ENCODE data around the gene HTR4. TPM values are rescaled to one million over a fixed set of nuclear protein-coding genes. Genes with fewer than 3 reads are reported as not detected.
"Not testable (repeated sequence)": the region's sequence is repeated elsewhere in the genome, so short reads cannot be mapped to it uniquely, and the experiment has no call there.

HTR4 gene
- total RNA-seq, 1 donor from 2014 or later, result not detected

DNA sequence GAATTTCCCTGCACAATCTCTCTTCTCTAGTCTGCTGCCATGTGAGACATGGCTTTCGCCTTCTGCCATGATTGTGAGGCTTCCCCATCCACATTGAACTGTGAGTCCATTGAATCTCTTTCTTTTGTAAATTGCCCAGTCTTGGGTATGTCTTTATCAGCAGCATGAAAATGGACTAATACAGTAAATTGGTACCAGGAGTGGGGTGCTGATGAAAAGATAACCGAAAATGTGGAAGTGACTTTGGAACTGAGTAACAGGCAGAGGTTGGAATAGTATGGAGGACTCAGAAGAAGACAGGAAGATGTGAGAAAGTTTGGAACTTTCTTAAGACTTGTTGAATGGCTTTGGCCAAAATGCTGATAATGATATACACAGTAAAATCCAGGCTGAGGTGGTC, 124.9 kb downstream of the HTR4 start:
- DNase-seq, result not testable (repeated sequence)

DNA sequence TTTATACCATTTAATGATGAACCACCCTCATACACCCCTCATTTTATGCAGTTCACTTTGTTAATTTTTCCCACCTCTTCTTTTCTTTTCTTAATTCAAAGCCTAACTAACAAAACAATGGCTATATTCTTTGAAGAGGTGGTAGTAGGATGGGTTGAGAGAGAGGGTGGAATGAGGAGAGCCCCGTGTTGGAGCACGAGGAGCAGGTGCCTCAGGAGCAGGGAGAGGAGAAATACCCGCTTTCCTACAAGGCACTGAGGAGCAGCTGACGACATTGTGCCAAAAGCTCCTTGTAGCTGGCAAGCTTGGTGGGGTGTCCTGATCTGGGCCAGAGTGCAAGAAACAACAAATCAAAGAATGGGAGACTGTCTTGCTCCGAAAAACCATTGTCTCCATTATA, 129.6 kb downstream of the HTR4 start:
- DNase-seq, result no peak

DNA sequence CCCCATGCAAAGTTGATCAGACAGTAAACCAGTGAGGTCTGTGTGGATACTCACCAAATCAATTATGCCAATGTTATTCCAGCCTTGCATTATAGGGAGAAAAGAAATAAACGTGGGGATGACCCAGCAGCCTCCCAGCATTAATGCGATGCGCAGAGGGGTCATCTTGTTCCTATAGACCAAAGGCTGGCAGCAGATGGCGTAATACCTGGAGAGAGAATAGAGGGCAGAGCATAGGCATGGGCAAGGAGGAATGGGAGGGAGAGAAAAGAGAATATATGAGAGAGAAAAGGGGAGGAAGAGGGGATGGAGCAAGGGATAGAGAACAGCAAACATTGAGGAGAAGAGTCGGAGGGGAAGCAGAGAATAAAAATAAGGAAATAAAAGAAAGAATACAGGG, 131.2 kb downstream of the HTR4 start:
- DNase-seq, result no peak

DNA sequence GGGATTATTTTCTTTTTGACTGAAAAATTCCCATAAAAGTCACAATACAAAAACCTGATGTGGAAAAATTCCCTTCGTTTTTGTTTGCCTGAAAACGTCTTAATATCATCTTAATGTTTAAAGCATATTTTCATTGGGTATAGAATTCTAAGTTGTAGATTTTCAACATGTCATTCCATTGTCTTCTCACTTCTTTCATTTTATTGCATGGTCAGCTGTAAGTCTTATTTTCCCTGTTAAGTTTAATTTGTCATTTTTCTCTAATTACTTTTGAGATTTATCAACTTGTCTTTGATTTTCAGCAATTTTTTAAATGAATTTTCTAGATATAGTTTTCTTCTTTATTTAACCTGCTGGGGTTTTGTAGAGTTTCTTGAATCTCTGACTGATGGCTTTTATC, 138.9 kb downstream of the HTR4 start:
- no peak for DNase-seq

DNA sequence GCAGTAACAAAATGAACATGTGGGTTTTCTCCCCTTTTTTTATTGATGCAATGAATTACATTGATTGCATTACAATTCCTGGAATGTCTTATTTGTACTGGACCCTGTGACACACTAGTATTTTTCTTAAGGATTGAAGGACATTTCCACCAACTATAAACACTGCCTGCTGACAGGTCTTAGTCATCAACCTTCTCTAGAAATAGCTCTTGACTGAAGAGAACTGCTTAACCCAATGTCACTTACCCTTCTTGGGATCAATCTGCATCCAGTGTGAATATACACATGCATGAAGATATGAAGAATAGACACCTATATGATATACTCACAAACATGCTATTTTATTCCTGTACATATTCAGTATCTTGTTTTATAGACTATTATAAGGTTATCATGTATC, 140.0 kb downstream of the HTR4 start:
- no peak for DNase-seq

DNA sequence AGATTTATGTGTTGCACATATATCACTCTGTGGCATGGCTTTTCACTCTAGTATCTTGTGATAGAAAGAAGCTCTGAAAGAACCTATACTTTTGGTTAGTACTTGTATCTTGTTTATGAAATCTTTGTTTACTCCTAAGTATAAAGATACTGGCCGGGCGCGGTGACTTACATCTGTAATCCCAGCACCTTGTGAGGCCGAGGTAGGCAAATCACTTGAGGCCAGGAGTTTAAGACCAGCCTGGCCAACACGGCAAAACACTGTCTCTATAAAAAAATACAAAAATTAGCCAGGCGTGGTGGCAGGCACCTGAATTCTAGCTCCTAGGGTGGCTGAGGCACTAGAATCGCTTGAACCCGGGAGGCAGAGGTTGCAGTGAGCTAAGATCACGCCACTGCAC, 141.8 kb downstream of the HTR4 start:
- DNase-seq, result no peak

DNA sequence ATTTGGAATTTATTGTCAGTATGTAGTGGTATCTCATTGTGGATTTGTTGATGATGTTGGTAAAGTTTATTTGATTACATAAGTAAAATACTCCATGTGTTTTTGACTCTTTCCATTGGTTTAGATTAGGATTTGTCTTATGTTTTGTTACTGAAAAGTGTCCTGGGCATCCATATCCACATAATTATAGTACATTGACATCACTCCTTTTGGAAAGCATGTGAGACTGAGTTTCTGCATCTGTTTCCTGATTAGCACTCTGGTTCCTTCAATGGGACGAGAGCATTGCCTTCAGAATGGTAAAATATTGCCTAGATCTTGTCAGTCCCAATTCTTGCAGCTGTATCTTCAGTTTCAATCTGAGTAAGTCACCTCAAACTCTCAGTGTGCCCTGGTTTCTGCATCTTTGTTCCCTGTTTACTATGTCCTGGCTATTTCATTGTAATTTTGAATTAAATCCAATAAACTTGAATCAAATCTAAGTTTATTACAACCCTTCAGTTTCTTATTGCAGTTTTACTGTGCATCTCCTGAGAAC, 142.4 kb downstream of the HTR4 start:
- DNase-seq, result no peak

DNA sequence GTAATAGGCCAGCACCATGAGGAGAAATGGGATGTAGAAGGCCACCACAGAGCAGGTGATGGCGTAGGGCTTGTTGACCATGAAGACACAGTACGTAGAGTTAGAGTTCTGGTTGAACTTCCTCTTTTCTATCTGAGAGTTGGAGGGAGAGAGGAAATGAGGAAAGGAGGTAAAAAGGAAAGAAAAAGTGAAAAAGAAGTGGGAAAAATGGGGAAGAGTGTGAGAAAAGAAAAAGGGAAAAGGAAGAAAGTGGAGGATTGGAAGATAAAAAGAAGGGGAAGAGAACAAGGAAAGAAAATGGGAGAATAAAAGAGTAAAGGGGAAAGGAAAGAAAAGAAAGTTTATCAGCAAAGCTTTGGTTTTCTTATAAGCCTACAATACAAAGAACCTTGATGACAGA, 144.4 kb downstream of the HTR4 start:
- DNase-seq, result no peak

DNA sequence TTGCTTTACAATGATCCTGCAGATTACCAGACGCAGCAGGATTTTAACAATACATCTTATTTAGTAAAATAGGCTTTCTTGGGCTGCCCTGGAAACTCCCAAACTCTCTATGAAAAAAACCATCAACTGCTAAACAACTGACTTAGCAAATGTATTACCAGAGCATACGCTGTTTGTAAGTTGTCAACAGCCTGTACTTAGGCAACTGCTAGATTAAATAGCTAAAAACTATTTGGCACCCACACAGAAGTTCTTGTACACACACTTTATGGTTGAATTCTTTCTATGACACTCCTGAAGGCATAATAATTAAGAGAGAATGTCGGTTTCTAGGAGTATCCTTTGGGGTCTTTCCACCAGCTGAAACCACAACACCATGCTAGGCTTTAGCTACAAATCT, 146.7 kb downstream of the HTR4 start:
- no peak for DNase-seq

DNA sequence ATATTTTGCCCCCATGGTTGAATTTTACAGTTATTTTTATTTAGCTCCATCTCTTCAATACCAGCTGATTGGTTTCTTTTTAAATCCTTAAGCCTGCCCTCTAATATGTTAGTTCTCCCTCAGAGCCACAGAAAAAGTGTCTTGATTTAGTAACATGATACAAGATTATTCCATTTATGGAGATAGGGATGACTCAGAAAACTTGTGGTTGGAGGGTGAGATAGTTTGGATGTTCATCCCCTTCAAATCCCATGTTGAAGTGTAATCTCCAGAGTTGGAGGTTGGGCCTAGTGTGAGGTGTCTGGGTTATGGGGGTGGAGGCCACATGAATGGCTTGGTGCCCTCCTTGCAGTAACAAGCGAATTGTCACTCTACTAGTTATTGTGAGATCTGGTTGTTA, 154.9 kb downstream of the HTR4 start:
- DNase-seq, result no peak

DNA sequence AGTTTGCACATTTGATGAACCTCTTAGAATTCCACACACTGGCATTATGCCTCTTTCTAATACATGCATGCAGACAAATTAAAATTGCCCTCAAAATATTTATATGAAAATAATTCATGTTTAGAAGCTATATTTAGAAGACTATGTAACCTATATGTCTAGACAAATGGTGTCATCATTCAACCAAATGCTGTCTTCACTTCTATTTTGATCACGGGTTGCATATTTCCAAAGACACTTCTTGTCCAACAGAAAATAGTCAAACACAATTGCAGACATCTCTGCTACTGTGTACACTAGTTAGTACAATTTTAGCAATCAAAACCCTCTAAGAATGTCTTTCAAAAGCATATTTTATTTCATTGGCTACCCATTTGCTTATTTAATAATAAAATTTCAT, 156.6 kb downstream of the HTR4 start:
- DNase-seq, result no peak

DNA sequence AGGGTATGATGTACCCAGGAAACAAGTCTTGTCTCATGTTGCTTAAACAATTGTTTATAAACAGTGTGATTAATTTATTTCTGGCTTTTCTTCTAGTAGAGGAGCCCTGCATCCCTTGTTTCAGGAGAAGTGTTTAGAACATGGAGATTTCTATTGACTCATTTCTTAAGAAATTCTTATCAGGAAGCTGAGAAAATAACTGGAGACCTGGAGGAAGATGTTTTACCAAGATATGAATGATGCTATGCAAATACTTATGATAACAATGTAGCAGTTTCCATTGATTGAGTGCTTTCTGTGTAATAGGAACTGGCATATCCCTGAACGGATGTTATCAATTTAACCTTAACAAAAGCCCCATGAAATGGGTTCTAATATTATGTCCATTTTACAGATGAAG, 162.0 kb downstream of the HTR4 start:
- no peak for DNase-seq

DNA sequence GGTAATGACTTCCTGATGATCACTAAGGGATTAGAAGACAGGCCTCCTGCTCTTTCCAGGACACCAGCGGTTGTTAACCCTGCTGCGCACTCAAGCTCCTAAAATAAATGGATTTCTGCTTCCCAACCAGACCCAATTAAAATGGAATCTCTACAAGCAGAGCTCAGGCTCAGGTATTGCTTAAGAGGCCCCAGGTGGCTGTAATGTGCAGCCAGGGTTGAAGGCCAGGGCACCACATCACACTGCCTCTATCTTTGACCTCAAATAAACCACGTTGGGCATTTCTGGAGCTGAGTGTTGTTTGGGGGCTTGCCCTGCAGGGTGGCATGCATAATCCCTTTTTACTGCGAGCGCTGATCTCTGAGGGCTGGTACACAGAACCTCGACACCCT, 162.5 kb downstream of the HTR4 start:
- no peak for DNase-seq

DNA sequence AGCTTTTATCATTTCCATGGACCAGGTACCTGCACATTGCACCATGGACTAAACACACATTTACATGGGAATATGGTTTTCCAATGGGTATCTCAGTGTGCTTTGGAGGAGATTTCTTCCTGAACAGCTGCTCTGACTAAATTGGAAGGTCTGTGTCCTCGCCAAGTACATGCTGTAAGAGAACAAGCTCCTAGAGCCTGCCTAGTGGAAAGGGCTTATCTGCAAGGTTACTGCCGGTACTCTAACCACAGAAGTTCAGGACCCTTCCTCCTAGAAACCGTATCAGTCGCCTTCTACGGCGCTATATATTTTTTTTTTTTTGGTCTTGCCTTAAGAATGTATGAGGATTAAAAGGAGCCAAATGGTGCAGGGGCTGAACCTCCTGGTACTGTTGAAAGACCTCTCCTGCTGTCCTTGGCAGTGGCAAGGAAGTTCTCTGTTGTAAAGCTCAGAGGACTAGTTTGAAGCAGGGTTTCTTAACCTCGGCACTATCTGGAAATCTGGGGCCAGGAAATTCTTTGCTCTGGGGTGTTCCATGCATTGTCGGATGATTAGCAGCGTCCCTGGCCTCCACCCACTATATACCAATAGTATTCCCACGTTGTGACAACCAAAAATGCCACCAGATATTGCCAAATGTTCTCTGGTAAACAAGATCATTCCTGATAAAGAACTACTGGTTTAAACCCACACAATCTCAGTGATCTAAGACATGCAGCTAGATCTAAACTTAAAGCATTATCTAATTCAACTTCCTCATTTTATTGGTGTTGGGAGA, 163.1 kb downstream of the HTR4 start:
- no peak for DNase-seq

DNA sequence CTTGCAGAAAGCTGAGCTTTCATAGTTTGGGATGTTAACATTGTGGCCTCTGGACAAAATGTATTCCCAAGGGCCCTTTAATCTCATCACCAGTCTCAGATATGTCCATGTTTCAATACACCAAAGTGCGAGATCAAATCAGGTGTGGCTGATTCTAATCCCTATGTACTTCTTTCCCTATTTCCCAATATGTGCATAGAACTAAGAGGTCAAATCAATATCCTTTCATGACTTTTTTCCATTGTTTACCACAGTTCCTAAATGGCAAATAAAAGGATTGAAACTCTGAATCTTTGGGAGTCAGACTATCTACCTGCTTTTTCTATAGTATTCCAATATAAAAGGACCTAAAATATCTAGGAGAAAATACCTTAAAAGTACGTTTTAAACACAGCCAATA, 165.6 kb downstream of the HTR4 start:
- DNase-seq, result no peak

DNA sequence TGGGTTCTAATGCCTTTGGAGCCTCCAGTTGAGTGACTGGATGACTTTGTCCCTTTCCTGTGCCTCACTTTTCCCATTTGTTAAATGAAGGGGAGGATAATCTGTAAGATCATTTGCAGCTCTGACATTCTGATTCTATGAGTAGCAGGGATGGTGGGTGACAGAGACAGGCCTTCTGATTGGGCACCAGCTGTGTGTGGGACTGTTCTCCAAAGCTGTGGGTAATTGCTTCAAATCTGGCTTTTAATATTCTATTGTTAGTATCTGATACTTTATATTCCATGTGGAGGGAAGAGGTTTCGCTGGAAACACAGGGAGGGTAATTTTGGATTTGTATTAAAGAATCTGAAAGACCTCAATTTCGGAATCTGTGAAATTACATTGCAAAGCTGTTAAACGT, 167.9 kb downstream of the HTR4 start:
- no peak for DNase-seq

DNA sequence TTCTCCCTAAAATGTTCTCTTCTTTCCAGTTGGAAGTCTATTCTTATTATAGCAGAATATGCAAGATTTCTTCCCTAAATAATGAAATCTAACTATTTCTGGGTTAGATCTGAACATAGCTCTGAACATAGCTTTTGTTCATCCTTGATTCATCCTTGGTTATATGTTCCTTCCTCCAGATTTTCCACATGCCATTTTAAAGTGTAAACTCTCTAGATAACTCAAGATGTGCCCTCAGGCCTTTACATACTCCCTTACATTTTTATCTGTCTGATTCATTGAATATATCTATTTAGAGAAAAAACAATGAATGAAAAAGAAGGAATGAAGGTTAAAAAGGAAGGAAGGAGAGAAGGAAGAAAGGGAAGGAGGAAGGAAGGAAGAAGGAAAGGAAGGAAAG, 169.7 kb downstream of the HTR4 start:
- DNase-seq, result no peak

DNA sequence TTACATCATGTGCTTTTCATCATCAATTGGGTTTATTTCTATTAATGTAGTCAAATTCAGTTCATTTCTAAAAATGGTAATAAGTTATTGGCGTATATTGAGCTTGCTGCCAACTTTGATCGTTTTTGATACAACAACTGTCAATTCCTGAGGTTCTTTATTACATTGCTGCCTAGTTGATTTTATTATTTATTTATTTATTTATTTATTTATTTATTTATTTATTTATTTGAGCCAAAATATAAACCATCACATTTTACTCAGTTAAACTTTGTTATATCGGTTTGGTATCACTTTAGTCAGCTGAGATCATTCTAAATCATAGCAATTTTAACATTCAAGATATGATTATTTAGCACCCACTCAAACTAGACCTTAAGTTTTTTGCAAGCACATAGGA, 170.6 kb downstream of the HTR4 start:
- DNase-seq, result no peak

DNA sequence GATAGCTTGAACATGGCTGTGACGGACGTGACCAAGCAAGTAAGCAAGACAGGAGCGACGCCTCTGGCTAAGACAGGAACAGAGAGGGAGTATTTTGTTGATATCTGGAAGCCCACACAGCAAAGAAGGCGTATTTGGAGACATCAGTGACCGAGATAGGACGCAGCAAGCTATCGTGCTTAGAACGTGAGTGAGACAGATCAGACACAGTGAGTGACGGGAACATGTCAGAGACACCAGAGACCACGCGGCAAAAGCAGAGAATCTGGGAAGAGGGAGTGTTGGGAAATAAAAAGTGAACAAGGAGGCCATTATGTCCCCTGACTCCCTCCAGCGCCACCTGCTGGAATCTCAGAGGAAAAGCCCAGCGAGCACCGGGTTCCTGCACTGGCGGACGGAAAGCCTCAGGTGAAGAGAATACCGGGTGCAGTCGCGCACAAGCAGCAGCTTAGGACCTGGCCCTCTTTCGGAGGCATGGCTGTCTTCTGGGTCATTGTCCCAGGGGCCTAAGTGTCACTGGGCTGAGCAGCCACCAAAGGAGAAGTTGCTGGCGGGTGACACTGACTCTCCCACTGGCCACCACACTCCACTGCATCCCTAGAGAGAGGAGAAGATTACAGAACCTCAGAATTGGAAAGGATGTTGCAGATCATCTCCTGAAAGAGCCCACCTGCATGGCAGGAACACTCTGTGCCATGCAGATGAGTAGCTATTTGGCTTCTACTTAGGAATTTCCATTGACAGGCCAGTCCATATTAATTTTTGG, 171.4 kb downstream of the HTR4 start:
- DNase-seq, result peak; percentile 77

DNA sequence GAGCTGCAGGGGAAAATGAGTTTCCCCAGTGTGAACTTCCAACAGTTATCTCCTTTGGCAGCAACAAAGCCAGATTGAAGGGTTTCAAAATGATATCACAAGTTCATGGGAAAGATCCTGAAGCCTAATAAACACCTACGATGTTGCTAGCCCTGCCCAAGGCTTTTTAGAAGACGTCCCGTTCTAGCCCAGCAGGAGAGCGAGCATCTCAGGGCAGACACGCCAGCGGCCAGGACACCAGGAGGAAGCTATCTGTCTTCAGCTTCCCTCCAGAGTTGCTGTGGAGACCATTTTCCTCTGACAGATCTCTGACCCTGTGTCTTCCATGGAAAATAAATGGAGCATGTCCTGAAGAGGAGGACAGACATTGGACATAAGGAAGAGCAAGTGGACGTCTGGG, 172.1 kb downstream of the HTR4 start:
- DNase-seq, result no peak

DNA sequence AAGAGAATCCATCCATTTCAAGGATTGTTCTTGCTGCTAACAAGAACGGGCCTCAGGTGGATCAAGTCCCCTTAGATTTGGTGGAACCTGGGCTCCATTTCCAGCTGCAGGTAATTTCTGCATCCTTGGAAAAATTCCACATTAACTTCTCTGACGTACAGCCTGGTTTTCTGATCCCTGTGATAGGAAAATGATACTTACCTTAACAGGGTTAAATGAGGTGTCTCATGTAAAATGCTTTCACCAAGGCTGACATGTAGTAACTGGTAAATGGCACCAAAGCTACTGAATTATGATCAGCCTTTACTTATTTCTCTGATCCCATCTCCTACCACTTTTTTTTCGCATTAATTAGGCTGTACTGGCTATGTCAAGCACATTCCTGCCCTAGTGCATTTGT, 176.9 kb downstream of the HTR4 start:
- no peak for DNase-seq

DNA sequence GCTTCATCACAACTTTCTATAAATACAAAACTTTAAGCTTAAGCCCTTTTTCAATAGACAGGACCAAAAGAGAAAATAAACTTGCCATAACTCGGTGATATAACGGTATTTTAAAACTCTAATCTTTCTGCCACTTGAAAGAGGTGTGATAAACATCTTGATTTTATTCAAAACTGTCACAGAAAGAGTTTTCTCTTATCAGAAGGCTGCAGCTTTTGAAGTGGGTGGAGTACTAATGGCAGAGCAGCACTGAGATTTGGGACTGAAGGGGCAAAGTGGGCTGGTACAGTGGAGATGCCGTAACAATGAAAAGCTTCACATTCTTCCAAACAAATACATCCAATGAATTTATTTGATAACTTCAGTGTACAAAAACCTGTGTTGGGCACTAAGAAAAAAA, 178.0 kb downstream of the HTR4 start:
- no peak for DNase-seq

DNA sequence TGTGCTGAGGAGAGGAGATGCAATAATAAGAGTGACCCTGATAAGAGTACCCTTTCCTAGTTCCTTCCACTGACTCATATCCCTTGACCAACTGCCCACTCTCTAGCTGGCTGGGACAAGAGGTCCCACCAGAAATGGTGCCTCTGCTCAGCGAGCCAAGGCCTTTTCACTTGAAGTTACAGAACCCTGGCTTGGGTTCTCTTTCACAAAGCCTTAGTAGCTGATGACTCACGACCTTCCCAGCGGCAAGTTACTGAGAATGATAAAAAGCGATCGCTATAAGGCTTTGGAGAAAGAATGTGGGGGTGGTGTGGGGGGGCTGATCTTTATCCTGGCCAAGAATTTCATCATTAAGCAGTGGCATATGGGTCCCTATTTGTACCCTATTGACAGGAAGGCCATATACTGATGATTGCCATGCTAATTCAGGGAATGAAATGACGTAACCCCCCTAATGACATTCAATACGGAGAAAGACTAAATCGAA, 180.3 kb downstream of the HTR4 start:
- peak; percentile 72 for DNase-seq

DNA sequence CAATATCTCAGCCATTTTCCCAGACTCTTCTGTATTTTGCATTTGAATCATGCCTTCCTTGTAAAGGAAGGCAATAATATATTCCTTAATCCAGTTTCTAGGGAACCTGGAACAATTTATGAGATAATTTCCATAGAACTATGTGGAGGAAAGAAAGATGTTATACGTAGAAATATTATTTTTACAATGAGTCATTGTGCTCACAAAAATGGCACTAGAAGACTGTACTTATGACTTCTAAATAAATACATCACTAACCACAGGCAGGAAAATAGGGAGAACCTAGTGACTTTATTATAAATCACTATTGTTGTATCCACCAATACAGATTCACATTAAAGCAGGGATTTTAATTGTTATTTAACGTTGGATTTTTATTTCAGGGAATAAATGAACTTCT, 182.9 kb downstream of the HTR4 start:
- peak; percentile 23 for DNase-seq
